ENCODE measurements around the gene YPEL2. TPM values are rescaled to one million over a fixed set of nuclear protein-coding genes. Genes with fewer than 3 reads are reported as not detected.

Gene YPEL2
- total RNA-seq, 1 experiment from 2014 or later, result 2.9 TPM

DNA sequence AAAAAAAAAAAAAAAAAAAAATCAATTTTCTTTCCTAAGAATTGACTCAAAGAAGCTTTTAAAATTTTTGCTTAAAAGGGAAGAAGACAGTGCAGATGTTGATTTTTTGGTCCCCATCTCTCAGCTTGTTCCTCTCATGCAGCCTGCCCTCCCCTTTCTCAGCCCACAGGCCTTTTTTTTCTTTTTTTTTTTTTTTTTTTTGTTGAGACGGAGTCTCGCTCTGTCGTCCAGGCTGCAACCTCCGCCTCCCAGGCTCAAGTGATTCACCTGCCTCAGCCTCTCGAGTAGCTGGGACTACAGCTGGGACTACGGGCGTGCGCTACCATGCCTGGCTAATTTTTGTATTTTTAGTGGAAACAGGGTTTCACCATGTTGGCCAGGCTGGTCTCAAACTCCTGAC lies 17.7 kb downstream of the YPEL2 start:
- intact Hi-C loops (cut with micrococcal nuclease; ENCODE audit: unreplicated experiment), result no loop called here
- H3K4me1 ChIP-seq, result no peaks in the 10 kb centered on the region
- Mint-ChIP-seq H3K27ac (ENCODE audit: unreplicated experiment) (no peak overlapping the region), H3K9me3 (ENCODE audit: unreplicated experiment) (no peaks in the 10 kb centered on the region), H3K27me3 (ENCODE audit: insufficient read depth, unreplicated experiment) (no peaks in the 10 kb centered on the region), H3K4me1 (ENCODE audit: low read depth, unreplicated experiment) (peaks cover 12% of the 10 kb centered on the region), H3K4me3 (ENCODE audit: unreplicated experiment) (no peak overlapping the region), H3K36me3 (ENCODE audit: insufficient read depth, unreplicated experiment) (peaks cover 5% of the 10 kb centered on the region)
- ChIA-PET POLR2A (no interaction called here), CTCF (no interaction called here)
- TF ChIP-seq, protein P1, sequence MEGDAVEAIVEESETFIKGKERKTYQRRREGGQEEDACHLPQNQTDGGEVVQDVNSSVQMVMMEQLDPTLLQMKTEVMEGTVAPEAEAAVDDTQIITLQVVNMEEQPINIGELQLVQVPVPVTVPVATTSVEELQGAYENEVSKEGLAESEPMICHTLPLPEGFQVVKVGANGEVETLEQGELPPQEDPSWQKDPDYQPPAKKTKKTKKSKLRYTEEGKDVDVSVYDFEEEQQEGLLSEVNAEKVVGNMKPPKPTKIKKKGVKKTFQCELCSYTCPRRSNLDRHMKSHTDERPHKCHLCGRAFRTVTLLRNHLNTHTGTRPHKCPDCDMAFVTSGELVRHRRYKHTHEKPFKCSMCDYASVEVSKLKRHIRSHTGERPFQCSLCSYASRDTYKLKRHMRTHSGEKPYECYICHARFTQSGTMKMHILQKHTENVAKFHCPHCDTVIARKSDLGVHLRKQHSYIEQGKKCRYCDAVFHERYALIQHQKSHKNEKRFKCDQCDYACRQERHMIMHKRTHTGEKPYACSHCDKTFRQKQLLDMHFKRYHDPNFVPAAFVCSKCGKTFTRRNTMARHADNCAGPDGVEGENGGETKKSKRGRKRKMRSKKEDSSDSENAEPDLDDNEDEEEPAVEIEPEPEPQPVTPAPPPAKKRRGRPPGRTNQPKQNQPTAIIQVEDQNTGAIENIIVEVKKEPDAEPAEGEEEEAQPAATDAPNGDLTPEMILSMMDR (IDR thresholded peaks at IDR 0.05; ENCODE audit: insufficient read depth in 1 of 2, low read depth in 1 of 2, low read length in 1 of 2, severe bottlenecking in 1 of 2, unreplicated experiment in 1 of 2), result no peak
- no peaks in the 10 kb centered on the region for H3K36me3 ChIP-seq (ENCODE audit: control insufficient read depth, insufficient read depth, low read length)
- H3K27me3 ChIP-seq (replicated peaks; ENCODE audit: control insufficient read depth, insufficient read depth, low read length), result no peaks in the 10 kb centered on the region
- no peak for DNase-seq
- BruUV-seq (replicated peaks), result no TSS peak
- H3K4me3 ChIP-seq (ENCODE audit: low read depth, low read length), result no peak overlapping the region
- H3K9me3 ChIP-seq, result no peaks in the 10 kb centered on the region

DNA sequence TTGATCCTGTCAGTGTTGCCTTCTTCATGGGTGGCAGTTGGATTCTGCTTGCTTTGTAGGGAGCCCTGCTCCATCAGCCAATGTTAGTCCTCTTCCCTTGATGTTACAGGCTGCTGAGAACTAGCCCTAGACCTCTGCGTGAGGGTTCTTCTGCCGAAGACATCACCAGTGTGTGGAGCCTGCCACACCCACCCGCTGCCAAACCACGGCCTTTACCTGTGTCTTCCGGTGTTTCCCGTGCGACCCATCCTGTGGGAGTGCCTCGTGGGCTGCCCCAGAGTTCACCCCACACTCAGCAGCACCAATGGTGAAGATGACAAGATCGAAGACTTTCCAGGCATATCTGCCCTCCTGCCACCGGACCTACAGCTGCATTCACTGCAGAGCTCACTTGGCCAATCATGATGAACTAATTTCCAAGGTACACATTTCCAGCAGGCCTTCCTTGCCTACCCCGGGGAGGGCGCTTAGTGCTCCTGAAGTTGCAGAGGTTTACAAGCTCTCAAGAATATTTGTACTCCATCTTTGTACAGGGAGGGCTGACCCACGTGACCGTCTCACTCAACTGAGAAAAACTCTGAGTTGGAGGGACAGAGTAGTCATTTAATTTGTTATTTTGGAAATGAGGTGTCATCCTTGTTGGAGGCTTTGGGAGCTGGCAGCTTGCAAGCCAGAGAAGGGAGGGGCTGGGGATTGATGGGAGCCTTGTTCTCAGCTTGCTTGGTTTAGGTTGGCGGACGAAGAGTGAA lies 21.8 kb downstream of the YPEL2 start:
- no peak overlapping the region for H3K27ac Mint-ChIP-seq (ENCODE audit: unreplicated experiment)
- Histone ChIP-seq H3K27me3 (replicated peaks; ENCODE audit: control insufficient read depth, insufficient read depth, low read length) (no peaks in the 10 kb centered on the region), H3K9me3 (no peaks in the 10 kb centered on the region), H3K36me3 (ENCODE audit: control insufficient read depth, insufficient read depth, low read length) (no peaks in the 10 kb centered on the region), H3K4me3 (ENCODE audit: low read depth, low read length) (no peak overlapping the region), H3K4me1 (no peaks in the 10 kb centered on the region)
- no TSS peak for BruUV-seq (replicated peaks)
- no peak overlapping the region for H3K4me3 Mint-ChIP-seq (ENCODE audit: unreplicated experiment)
- peaks cover 5% of the 10 kb centered on the region for H3K36me3 Mint-ChIP-seq (ENCODE audit: insufficient read depth, unreplicated experiment)
- H3K9me3 Mint-ChIP-seq (ENCODE audit: unreplicated experiment), result no peaks in the 10 kb centered on the region
- H3K27me3 Mint-ChIP-seq (ENCODE audit: insufficient read depth, unreplicated experiment), result no peaks in the 10 kb centered on the region
- ChIA-PET POLR2A (no interaction called here), CTCF (no interaction called here)
- TF ChIP-seq, protein P1 (IDR thresholded peaks at IDR 0.05; ENCODE audit: insufficient read depth in 1 of 2, low read depth in 1 of 2, low read length in 1 of 2, severe bottlenecking in 1 of 2, unreplicated experiment in 1 of 2), result no peak
- intact Hi-C loops (cut with micrococcal nuclease; ENCODE audit: unreplicated experiment), result no loop called here
- peaks cover 8% of the 10 kb centered on the region for H3K4me1 Mint-ChIP-seq (ENCODE audit: low read depth, unreplicated experiment)
- DNase-seq, result no peak

DNA sequence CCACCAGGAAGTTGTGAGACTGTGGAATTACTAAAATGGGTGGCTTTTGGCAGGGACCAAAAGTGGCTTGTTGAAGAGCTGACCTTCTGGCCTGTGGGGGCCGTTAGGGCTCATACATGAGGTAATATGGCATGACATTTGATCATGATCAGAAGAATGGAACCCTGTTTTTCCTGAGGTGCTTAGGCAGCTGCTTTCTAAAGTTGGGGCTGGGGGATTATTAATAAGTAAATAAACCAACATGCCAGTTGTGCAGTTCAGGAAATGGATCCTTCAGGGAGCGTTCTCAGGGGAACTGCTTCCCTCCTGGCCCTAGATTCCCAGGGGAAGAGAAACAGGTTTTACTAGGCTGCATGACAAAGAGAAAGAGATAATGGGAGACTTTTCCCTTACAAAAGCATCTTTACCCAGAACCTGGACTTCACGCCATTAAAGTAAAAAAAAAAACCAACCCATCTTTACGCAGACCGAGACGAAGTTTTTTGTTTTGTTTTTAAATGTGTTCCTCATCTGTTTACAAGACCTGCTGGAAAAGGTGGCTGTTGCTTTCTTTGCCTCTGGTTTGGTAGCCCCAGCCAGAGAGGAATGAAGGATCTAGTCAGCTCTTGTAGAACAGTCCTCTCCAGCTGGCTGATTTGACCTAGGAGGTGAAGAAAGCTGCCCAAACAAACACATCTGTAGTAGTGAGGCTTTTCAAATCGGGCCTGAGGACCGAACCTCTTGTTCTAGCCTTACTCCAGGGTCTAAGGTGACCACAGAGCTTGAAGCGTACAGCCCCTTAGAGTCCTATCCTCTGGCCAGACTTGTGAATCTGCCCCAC lies 22.7 kb downstream of the YPEL2 start:
- TF ChIP-seq, protein P1 (IDR thresholded peaks at IDR 0.05; ENCODE audit: insufficient read depth in 1 of 2, low read depth in 1 of 2, low read length in 1 of 2, severe bottlenecking in 1 of 2, unreplicated experiment in 1 of 2), result no peak
- peak in 1 of 2 experiments; percentile 14 for DNase-seq
- ChIA-PET CTCF (no interaction called here), POLR2A (interaction anchor here (0.8 kb wide), 1 partner anchor 15 kb away, joined by 4 read pairs; no protein-coding TSS in a partner anchor)
- BruUV-seq (replicated peaks), result no TSS peak
- Histone ChIP-seq H3K9me3 (no peaks in the 10 kb centered on the region), H3K4me1 (no peaks in the 10 kb centered on the region), H3K4me3 (ENCODE audit: low read depth, low read length) (no peak overlapping the region), H3K36me3 (ENCODE audit: control insufficient read depth, insufficient read depth, low read length) (no peaks in the 10 kb centered on the region), H3K27me3 (replicated peaks; ENCODE audit: control insufficient read depth, insufficient read depth, low read length) (no peaks in the 10 kb centered on the region)
- Mint-ChIP-seq H3K27ac (ENCODE audit: unreplicated experiment) (no peak overlapping the region), H3K27me3 (ENCODE audit: insufficient read depth, unreplicated experiment) (no peaks in the 10 kb centered on the region), H3K9me3 (ENCODE audit: unreplicated experiment) (no peaks in the 10 kb centered on the region), H3K4me1 (ENCODE audit: low read depth, unreplicated experiment) (peaks cover 8% of the 10 kb centered on the region), H3K4me3 (ENCODE audit: unreplicated experiment) (no peak overlapping the region), H3K36me3 (ENCODE audit: insufficient read depth, unreplicated experiment) (peaks cover 5% of the 10 kb centered on the region)
- intact Hi-C loops (cut with micrococcal nuclease; ENCODE audit: unreplicated experiment), result no loop called here

Data from Caco-2 (cell line).